Subcutaneous abdominal adipose tissue (tissue), 5 donors: ENCODE data around the gene RAP1GAP2.
"Not testable (repeated sequence)": the region's sequence is repeated elsewhere in the genome, so short reads cannot be mapped to it uniquely, and the experiment has no call there.

ENCODE experiments used
- H3K27ac ChIP-seq: one replicate; pipeline ENCODE4 v1.7.0; 2013; ENCODE audit warnings: low read depth, mild to moderate bottlenecking, inconsistent platforms, low read length, moderate library complexity
- H3K27me3 ChIP-seq, 5 donors: one replicate each; pipeline ENCODE4 v1.7.0; 2013; ENCODE audit warnings: low read length in 5 of 5, inconsistent platforms in 1 of 5; ENCODE audit not compliant: control insufficient read depth in 5 of 5, insufficient read depth in 4 of 5
- H3K36me3 ChIP-seq, 5 donors: one replicate each; pipeline ENCODE4 v1.7.0; 2013; ENCODE audit warnings: low read length in 5 of 5; ENCODE audit not compliant: control insufficient read depth in 5 of 5, insufficient read depth in 5 of 5
- H3K4me1 ChIP-seq, 5 donors: one replicate each; pipeline ENCODE4 v1.7.0; 2013; ENCODE audit warnings: low read length in 5 of 5, mild to moderate bottlenecking in 3 of 5, moderate library complexity in 1 of 5; ENCODE audit not compliant: control insufficient read depth in 5 of 5, insufficient read depth in 5 of 5
- H3K4me3 ChIP-seq, 5 donors: one replicate each; pipeline ENCODE4 v1.7.0; 2013; ENCODE audit warnings: low read length in 5 of 5, low read depth in 1 of 5
- H3K9ac ChIP-seq, 5 donors: one replicate each; pipeline ENCODE4 v1.7.0; 2013; ENCODE audit warnings: low read length in 5 of 5, mild to moderate bottlenecking in 4 of 5, moderate library complexity in 3 of 5
- H3K9me3 ChIP-seq, 5 donors: one replicate each; pipeline ENCODE4 v1.7.0; 2013; ENCODE audit warnings: low read length in 5 of 5; ENCODE audit not compliant: control insufficient read depth in 5 of 5
- donor health status: healthy.
- donor health status: healthy.
- donor health status: healthy.
- donor health status: healthy.
- donor health status: healthy.

RAP1GAP2 gene

DNA sequence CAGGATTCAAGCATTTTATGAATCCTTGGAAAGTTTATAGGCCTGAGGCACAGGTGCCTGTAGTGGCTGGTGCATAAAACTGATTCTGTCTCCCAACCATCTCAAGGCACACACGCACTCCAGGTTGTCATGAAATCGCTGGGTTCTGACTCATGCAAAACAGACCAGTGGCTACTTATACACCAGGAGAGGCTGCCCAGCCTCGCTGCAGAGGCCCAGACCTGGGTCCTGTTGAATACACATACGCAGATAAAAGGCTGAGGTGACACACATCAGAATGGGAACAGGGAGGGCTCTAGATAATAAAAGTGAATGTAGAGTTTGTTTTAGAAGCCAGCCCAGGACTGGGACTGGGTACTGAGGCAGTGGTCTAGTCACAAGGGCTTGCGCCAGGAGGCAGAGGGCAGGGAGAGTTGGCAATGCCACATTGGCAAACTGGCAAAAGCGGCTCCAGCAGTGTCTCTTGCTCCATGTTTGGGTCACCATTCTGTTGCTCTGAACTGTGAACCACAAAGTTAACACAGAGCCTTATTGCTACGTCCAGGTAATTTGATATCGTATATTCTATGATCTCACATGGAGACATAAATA, 253.6 kb downstream of the RAP1GAP2 start:
- peak overlapping the region in 4 of 5 donors; percentile 89 to 95 (median 91) for H3K4me3 ChIP-seq
- no peak overlapping the region for H3K9ac ChIP-seq

DNA sequence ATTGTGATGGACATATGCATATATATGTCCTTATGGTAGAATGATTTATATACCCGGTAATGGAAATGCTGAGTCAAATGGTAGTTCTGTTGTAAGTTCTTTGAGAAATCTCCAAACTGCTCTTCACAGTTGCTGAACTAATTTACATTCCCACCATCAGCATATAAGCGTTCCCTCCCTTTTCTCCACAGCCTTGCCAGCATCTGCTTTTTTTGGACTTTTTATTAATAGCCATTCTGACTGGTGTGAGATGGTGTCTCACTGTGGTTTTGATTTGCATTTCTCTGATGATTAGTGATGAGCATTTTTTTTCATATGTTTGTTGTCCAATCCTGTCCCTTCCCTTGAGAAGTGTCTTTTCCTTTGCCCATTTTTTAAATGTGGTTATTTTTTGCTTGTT, 258.6 kb downstream of the RAP1GAP2 start:
- not testable (repeated sequence) for H3K4me1 ChIP-seq, H3K4me3 ChIP-seq, H3K27me3 ChIP-seq, H3K27ac ChIP-seq, H3K9ac ChIP-seq, H3K36me3 ChIP-seq, H3K9me3 ChIP-seq

More for the DNA sequence above, 253.6 kb downstream of the RAP1GAP2 start:
- Histone ChIP-seq H3K4me1 (peaks cover 0 to 12% (median 10%) of the 10 kb centered on the region in 5 donors), H3K36me3 (no peaks in the 10 kb centered on the region), H3K27ac (no peak overlapping the region), H3K9me3 (no peaks in the 10 kb centered on the region), H3K27me3 (no peaks in the 10 kb centered on the region)

DNA sequence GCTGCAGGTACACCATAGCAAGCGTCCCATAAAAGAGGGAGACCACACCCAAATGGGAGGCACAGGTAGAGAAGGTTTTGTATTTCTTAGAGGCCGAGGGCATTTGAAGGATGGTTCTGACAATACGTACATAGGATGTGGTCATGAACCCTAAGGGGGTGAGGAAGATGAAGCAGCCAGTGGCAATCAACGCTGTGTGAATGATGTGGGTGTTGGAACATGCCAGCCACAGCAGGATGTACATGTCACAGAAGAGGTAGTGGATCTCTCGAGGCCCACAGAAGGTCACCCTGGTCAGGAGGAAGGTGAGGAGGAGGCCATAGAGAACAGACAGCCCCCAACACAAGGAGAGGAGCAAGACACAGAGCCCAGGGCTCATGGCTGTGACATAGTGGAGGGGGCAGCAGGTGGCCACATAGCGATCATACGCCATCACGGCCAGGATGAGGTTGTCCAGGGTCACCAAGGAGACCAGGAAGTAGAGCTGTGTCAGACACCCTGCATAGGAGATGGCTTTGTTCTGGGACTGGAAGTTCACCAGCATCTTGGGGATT, 266.7 kb downstream of the RAP1GAP2 start:
- not testable (repeated sequence) for H3K4me1 ChIP-seq, H3K9ac ChIP-seq, H3K9me3 ChIP-seq, H3K27me3 ChIP-seq, H3K36me3 ChIP-seq, H3K27ac ChIP-seq, H3K4me3 ChIP-seq

DNA sequence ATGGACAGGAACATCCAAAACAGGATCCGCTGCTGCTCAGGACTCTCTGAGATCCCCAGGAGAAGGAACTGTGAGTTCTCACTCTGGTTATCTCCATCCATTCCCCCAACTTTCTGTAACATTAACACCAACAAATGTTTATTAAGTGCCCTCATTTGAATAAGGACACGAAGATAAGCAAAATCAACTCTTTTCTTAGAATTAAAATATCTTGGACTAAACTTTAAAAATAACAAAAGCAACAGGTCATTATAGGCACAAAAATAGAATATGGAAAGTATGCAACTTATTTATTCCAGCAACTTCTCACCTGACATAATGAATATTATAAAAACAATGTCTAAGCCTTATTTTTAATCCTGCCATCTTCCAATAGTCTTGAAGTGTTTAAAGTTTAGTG, 267.3 kb downstream of the RAP1GAP2 start, which contains the start of gene OR1D5:
OR1D5 (minus strand) TSS at position 101 of the 400 bp plus-strand sequence; CDS start at position 101, 0 bp downstream.
- not testable (repeated sequence) for H3K9me3 ChIP-seq, H3K27me3 ChIP-seq, H3K36me3 ChIP-seq, H3K4me3 ChIP-seq, H3K9ac ChIP-seq, H3K27ac ChIP-seq, H3K4me1 ChIP-seq

DNA sequence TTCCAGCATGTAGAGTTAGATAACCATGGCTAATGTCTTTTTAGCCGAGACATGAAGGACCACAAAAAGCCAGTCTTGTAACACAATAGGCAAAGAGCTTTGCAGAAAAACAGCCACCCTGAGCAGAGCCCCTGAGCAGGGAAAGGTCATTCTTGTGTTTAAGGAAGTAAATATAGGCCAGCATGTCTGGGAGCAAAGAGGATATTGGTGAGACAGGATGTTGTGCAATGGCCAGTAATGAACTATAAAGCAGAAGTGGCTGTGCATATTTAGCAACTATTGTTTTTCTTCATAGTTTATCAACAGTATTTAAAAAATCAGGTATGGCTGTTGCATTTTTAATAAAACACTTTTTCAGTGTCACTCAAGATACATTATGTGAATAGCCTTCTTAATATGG, 269.0 kb downstream of the RAP1GAP2 start:
- H3K4me1 ChIP-seq, H3K4me3 ChIP-seq, H3K9me3 ChIP-seq, H3K36me3 ChIP-seq, H3K9ac ChIP-seq, H3K27me3 ChIP-seq, H3K27ac ChIP-seq: not testable (repeated sequence)

DNA sequence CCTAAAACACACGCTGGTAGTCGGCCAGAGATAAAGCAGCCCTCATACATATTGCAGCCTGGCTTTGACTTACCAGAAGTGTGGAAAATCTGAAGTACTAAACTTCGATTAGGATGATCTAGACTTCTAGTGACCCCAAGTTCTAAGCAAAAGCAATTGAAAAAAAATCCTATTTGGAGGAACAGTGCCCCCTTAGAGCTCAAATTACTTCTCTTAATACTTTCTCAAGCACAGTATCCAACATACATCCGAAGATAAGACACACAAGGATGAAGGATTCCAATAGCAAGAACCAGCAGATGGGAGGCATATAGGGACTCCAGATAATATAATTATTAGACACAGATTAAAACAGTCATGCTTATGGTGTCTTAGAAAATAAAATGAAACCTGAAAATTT, 277.6 kb downstream of the RAP1GAP2 start:
- not testable (repeated sequence) for H3K27ac ChIP-seq, H3K4me3 ChIP-seq, H3K9me3 ChIP-seq, H3K9ac ChIP-seq, H3K27me3 ChIP-seq, H3K4me1 ChIP-seq, H3K36me3 ChIP-seq
